T-helper 1 cell treated with Interleukin-12 subunit alpha and Interleukin-12 subunit beta and Interleukin-4 antibody, amounts not matched to agents 30 μg/mL and 1 μg/mL, for 36 hours (primary cell): ENCODE data around the gene PAPOLB.
"Not testable (repeated sequence)": the region's sequence is repeated elsewhere in the genome, so short reads cannot be mapped to it uniquely, and the experiment has no call there.

Experiments
- H3K27ac Mint-ChIP-seq: one replicate; pipeline ENCODE4 v1.8.0; 2021; ENCODE audit warnings: mild to moderate bottlenecking, mixed read lengths
- H3K27me3 Mint-ChIP-seq: one replicate; pipeline ENCODE4 v1.8.0; 2021; ENCODE audit warnings: low read depth, mixed read lengths
- H3K36me3 Mint-ChIP-seq: one replicate; pipeline ENCODE4 v1.8.0; 2021; ENCODE audit warnings: low read depth, mixed read lengths
- H3K4me1 Mint-ChIP-seq: one replicate; pipeline ENCODE4 v1.8.0; 2021; ENCODE audit warnings: low read depth, mixed read lengths
- H3K4me3 Mint-ChIP-seq: one replicate; pipeline ENCODE4 v1.8.0; 2021; ENCODE audit warnings: mild to moderate bottlenecking, moderate library complexity, mixed read lengths
- H3K9me3 Mint-ChIP-seq: one replicate; pipeline ENCODE4 v1.8.0; 2021; ENCODE audit warnings: mixed read lengths

The PAPOLB gene

DNA sequence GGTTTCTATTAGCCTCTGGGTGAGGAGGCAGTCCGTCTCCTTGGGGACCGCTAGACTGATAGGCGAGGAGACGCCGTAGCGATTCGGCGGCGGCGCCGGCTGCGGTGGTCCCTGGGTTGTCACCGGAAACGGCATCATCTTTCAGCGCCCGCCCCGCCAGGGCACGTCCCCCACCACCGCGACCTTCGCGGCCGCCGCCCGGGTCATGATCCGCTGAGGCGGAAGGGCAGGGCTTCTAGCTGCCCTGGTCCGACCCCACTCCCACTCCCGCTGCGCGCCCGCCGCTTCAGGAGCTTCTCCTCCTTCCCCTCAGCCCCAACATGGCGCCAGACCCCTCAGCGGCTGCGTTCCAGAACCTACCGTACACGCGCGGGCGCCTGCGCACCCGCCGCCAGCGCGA is at the start of gene PAPOLB:
Gene PAPOLB (minus strand): TSS at position 358 of the 400 bp plus-strand sequence. CDS start 220 bp downstream, at position 138.
- peaks cover 64% of the 10 kb centered on the region for H3K27me3 Mint-ChIP-seq
- H3K4me3 Mint-ChIP-seq, result no peak within 1 kb of the TSS
- H3K27ac Mint-ChIP-seq, result no peak within 1 kb of the TSS
- H3K4me1 Mint-ChIP-seq, result peaks cover 2% of the 10 kb centered on the region
- H3K9me3 Mint-ChIP-seq, result peaks cover 9% of the 10 kb centered on the region
- H3K36me3 Mint-ChIP-seq, result peaks cover 3% of the 10 kb centered on the region

DNA sequence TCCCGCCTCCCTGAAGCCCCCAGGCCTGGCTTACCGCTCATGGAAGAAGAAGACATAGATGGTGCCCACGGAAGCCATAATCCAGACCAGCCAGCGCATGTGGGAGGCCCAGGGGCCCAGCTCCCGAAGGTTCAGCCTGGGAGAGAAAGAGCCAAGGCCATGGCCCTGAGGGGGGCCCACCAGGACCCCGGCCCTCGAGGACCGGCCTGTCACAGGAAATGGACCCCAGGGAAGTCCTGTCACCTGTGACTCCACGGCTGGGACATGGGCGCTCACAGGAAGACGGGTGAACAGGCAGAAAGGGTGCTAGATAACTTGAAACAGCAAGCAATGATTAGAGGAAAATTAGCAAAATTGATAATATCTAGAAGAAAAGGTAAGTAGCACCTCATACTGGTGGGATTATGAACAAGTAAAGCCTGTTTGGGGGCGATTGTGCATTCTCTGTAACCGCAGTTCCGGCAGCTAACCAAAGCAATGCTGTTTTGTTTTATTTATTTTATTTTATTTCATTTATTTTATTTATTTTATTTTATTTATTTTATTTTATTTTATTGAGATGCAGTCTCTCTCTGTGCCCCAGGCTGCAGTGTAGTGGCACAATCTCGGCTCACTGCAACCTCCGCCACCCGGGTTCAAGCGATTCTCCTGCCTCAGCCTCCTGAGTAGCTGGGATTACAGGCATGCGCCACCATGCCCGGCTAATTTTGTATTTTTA is 49.4 kb upstream of the PAPOLB start:
- H3K4me3 Mint-ChIP-seq, result no peak overlapping the region
- no peak overlapping the region for H3K27ac Mint-ChIP-seq
- H3K36me3 Mint-ChIP-seq, result no peaks in the 10 kb centered on the region
- H3K27me3 Mint-ChIP-seq, result no peaks in the 10 kb centered on the region
- no peaks in the 10 kb centered on the region for H3K9me3 Mint-ChIP-seq
- no peaks in the 10 kb centered on the region for H3K4me1 Mint-ChIP-seq

DNA sequence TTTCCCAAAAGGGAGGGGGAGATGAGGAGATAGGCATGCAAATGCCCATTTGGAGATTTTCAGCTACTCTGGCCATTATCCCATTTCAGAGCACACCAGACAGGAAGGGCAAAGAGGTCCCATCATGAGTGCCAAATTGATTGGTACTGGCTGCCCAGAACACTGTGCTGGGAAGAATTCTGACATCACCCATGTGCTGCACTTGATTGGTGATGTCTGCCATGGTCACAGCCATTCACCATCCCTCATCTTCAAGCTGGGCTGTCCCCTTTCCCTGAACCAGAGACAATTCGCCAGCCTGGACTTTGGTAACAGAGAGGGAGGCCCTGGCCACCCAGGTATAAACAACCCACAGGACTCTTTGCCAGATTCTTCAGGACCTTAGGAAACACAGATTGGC is 44.9 kb upstream of the PAPOLB start:
- Mint-ChIP-seq H3K9me3 (no peaks in the 10 kb centered on the region), H3K4me3 (no peak overlapping the region), H3K4me1 (no peaks in the 10 kb centered on the region), H3K27ac (no peak overlapping the region), H3K27me3 (no peaks in the 10 kb centered on the region), H3K36me3 (no peaks in the 10 kb centered on the region)

DNA sequence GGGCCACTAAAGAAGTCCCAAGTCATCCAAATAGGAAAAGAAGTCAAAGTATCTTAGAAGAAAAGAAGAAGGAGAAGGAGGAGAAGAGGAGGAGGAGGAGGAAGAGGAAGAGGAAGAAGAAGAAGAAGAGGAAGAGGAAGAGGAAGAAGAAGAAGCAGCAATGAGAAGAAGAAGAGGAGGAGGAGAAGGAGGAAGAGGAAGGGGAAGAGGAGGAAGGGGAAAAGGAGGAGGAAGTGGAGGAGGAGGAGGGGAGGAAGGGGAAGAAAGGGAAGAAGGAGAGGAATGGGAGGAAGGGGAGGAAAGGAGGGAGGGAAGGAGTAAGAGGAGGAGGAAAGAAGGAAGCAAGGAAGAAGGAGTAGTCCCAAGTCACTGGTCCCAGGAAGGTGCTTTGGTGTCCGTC is 43.3 kb upstream of the PAPOLB start:
- H3K27me3 Mint-ChIP-seq, result no peaks in the 10 kb centered on the region
- H3K9me3 Mint-ChIP-seq, result no peaks in the 10 kb centered on the region
- H3K4me1 Mint-ChIP-seq, result no peaks in the 10 kb centered on the region
- H3K4me3 Mint-ChIP-seq, result no peak overlapping the region
- H3K27ac Mint-ChIP-seq, result no peak overlapping the region
- H3K36me3 Mint-ChIP-seq, result no peaks in the 10 kb centered on the region

DNA sequence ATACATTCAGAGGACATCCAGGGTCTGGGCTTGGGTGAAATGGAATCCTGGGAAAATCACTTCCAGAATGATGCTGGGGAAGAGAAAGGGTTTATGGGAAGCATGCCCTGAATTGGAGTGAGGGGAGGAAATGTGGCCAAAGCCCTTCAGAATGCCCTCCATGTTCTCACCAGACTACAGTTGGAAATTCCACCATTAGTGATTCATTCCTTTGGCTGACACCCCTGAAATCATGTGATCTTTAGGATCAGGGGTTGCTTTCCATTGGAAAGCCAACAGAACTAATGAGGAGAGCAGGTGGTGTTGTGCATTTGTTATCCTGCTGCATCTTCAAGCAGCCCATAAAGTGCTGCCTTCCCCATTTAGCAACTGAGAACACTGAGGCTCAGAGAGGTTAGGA is 42.5 kb upstream of the PAPOLB start:
- Mint-ChIP-seq H3K27me3 (no peaks in the 10 kb centered on the region), H3K4me1 (no peaks in the 10 kb centered on the region), H3K4me3 (no peak overlapping the region), H3K36me3 (no peaks in the 10 kb centered on the region), H3K9me3 (no peaks in the 10 kb centered on the region), H3K27ac (no peak overlapping the region)

DNA sequence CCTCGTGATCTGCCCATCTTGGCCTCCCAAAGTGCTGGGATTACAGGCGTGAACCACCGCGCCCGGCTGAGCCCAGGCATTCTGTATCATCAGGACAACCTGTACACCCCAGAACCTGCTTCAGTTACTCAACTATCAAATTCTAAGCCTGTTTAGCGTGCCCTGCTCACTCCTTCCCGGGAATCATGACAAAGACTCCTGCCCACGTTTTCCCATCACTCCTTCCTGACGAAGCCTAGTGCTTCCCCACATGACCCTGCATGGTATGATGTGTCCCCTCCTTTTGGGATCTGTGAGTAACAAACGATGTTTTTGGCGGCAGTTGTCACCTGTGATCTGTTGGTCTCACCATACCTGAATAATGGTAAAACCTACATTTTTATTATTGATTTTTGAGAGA is 33.9 kb upstream of the PAPOLB start:
- Mint-ChIP-seq H3K27me3 (no peaks in the 10 kb centered on the region), H3K9me3 (peaks cover 5% of the 10 kb centered on the region), H3K36me3 (no peaks in the 10 kb centered on the region), H3K4me3 (no peak overlapping the region), H3K4me1 (no peaks in the 10 kb centered on the region), H3K27ac (no peak overlapping the region)

DNA sequence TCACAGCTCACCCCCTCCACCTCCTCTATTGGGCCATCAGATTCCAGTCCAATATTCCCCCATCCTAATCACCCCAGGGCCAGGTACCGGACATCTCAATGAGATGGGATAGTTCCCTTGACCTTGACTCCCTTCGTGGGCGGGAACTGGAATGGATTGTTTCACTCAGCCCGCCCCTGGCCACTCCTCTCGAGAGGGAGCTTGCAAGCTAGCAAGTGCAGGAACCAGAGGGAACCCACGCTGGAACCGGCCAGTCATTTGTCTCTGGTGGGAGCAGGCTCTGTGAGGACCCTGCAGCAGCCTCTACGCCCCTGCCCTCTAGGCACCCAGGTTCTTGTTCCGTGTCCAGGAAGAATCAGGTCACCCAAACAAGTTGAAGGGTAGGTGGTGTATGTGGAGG is 32.7 kb upstream of the PAPOLB start:
- Mint-ChIP-seq H3K4me1 (no peaks in the 10 kb centered on the region), H3K9me3 (peaks cover 5% of the 10 kb centered on the region), H3K36me3 (no peaks in the 10 kb centered on the region), H3K27ac (no peak overlapping the region), H3K27me3 (no peaks in the 10 kb centered on the region), H3K4me3 (no peak overlapping the region)

DNA sequence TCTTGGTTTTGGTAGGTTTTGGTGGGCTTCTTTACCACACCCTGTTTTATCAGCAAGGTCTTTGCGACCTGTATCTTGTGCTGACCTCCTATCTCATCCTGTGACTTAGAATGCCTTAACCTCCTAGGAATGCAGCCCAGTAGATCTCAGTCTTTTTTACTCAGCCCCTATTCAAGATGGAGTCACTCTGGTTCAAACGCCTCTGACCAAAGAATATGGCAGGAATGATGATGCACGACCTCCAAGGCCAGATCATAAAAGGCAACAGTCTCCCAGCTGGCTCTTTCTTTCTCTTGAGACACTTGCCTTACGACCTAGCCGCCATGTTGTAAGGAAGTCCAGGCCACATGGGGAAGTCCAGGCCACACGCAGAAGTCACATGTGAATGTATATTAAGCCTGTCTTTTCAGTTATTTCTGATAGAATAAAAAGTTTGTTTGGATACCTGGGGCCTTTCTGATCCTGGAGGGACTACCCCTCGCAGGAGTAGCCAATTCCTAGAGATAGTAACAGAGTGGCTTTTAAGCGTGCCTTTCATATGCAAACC is 32.2 kb upstream of the PAPOLB start:
- H3K9me3 Mint-ChIP-seq, result peaks cover 5% of the 10 kb centered on the region
- H3K27ac Mint-ChIP-seq, result no peak overlapping the region
- H3K36me3 Mint-ChIP-seq, result no peaks in the 10 kb centered on the region

DNA sequence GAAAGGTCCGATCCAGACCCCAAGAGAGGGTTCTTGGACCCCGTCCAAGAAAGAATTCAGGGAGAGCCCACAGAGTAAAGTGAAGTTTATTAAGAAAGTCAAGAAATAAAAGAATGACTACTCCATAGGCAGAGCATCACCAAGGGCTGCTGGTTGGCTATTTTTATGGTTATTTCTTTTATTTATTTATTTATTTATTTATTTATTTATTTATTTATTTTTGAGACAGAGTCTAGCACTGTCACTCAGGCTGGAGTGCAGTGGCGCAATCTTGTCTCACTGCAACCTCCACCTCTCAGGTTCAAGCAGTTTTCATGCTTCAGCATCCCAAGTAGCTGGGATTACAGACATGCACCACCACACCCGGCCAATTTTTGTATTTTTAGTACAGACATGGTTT is 31.4 kb upstream of the PAPOLB start:
- not testable (repeated sequence) for H3K9me3 Mint-ChIP-seq, H3K27me3 Mint-ChIP-seq, H3K4me3 Mint-ChIP-seq, H3K4me1 Mint-ChIP-seq, H3K27ac Mint-ChIP-seq, H3K36me3 Mint-ChIP-seq

More for the DNA sequence above, 32.2 kb upstream of the PAPOLB start:
- H3K4me1 Mint-ChIP-seq, result no peaks in the 10 kb centered on the region
- H3K27me3 Mint-ChIP-seq, result no peaks in the 10 kb centered on the region
- no peak overlapping the region for H3K4me3 Mint-ChIP-seq

DNA sequence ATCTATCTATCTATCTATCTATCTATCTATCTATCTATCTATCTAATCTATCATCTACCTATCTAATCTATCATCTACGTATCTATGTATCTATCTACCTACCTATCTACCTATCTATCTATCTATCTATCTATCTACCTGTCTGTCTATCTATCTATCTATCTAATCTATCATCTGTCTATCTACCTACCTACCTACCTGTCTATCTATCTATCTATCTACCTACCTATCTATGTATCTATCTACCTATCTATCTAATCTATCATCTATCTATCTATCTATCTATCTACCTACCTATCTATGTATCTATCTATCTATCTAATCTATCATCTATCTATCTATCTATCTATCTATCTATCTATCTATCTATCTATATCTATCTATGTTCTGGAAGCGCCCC is 29.7 kb upstream of the PAPOLB start:
- H3K4me1 Mint-ChIP-seq, H3K4me3 Mint-ChIP-seq, H3K27me3 Mint-ChIP-seq: not testable (repeated sequence)

DNA sequence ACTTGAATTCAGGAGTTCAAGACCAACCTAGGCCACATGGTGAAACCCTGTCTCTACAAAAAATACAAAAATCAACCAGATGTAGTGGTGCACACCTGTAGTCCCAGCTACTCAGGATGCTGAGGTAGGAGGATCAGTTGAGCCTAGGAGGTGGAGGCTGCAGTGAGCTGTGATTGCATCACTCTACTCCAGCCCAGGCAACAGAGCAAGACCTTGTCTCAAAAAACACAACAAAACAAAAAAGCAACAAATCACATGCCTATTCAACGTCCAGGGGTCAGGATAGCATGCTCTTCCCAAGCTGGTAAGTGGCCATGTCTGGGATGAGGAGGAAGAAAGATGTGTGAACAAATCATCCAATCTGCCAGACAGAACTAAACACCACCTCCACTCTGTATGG is 27.9 kb upstream of the PAPOLB start:
- H3K4me1 Mint-ChIP-seq, result no peaks in the 10 kb centered on the region
- no peak overlapping the region for H3K27ac Mint-ChIP-seq
- H3K9me3 Mint-ChIP-seq, result peaks cover 5% of the 10 kb centered on the region
- H3K36me3 Mint-ChIP-seq, result no peaks in the 10 kb centered on the region
- H3K4me3 Mint-ChIP-seq, result no peak overlapping the region
- peaks cover 4% of the 10 kb centered on the region for H3K27me3 Mint-ChIP-seq

More for the DNA sequence above, 29.7 kb upstream of the PAPOLB start:
- not testable (repeated sequence) for H3K36me3 Mint-ChIP-seq, H3K27ac Mint-ChIP-seq, H3K9me3 Mint-ChIP-seq

DNA sequence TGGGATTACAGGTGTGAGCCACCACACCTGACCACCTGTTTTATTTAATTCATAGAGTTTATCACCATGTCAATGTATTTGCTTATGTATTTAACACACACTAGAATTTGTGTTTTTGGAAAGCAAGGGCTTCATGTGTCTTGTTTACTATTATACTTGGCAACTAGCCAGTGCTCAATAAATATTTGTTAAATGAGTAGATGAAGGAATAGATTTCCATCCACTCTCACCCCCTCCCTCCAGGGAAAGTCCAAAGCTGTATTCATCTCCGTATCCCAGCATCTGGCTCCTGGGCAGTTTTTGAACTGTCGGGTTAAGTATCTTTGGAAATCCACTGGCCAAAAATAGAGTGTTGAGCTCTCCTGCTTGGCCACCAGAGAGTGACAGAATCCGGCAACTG is 26.3 kb upstream of the PAPOLB start:
- H3K9me3 Mint-ChIP-seq, result no peaks in the 10 kb centered on the region
- no peaks in the 10 kb centered on the region for H3K4me1 Mint-ChIP-seq
- H3K27ac Mint-ChIP-seq, result no peak overlapping the region
- no peaks in the 10 kb centered on the region for H3K36me3 Mint-ChIP-seq
- no peak overlapping the region for H3K4me3 Mint-ChIP-seq
- H3K27me3 Mint-ChIP-seq, result peaks cover 12% of the 10 kb centered on the region

DNA sequence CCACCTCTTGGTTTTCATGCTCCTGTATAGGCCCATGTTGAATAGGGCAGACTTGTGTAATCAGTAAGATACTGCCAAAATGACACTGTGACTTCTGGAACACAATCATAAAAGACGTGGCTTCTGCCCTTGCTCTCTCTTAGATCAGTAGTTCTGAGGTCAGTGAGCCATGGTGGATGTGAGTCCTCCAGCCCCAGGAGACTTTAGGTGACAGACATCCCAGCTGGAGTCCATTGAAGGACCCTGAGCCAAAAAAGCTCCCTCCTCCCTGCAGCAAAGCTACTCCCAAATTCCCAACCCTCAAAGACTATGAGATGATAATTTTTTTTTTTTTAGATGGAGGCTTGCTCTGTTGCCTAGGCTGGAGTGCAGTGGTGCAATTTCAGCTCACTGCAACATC is 24.8 kb upstream of the PAPOLB start:
- Mint-ChIP-seq H3K4me3 (no peak overlapping the region), H3K27me3 (peaks cover 25% of the 10 kb centered on the region), H3K4me1 (peaks cover 9% of the 10 kb centered on the region), H3K9me3 (no peaks in the 10 kb centered on the region), H3K36me3 (no peaks in the 10 kb centered on the region), H3K27ac (no peak overlapping the region)

DNA sequence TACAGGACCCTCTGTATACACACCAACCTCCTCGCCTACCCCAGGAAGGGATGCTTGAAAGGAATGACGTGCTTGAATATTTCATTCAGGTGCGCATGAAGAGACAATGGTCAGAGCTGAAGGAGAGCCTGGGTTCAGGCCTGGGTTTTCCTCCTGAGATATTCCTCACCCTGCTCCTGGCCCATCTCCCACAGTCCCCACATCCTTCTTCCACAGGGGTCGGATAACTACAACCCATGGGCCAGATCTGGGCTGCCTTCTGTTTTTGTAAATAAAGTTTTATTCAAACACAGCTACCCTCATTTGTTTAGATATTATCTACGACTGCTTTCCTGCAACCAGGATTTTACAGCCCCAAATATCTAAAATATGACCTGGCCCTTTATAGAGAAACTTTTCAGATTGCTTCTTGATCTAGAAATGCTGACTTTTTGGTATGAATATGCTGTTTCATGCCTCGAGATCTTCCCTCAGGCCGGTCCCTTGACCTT is 23.5 kb upstream of the PAPOLB start:
- Mint-ChIP-seq H3K36me3 (no peaks in the 10 kb centered on the region), H3K27me3 (peaks cover 29% of the 10 kb centered on the region), H3K4me1 (peaks cover 9% of the 10 kb centered on the region), H3K9me3 (no peaks in the 10 kb centered on the region), H3K4me3 (no peak overlapping the region), H3K27ac (no peak overlapping the region)

DNA sequence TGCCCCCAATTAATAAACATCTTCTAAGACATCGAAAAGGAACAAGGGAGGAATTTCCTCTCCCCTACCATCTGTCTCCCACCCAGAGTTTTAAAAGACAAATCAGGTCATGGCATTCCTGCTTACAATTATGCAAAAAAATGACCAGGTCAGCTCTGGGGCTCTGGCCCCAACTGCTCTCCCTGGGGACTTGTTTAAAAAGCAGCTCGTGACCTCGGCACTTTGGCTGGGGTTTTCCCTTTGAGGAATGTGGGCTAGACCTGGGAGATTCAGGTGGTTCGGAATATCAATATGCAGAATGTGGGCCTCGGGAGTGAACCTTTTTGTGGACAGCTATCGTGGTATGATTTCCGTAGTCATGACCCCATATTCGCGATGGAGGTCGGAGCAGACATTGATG is 22.3 kb upstream of the PAPOLB start:
- no peaks in the 10 kb centered on the region for H3K36me3 Mint-ChIP-seq
- no peaks in the 10 kb centered on the region for H3K9me3 Mint-ChIP-seq
- H3K4me1 Mint-ChIP-seq, result peaks cover 9% of the 10 kb centered on the region
- H3K4me3 Mint-ChIP-seq, result no peak overlapping the region
- peaks cover 30% of the 10 kb centered on the region for H3K27me3 Mint-ChIP-seq
- H3K27ac Mint-ChIP-seq, result no peak overlapping the region
